Esophagus (tissue), 2 donors: ENCODE results near the gene CEACAM8. TPM values are rescaled to one million over a fixed set of nuclear protein-coding genes. Genes with fewer than 3 reads are reported as not detected.
"Not testable (repeated sequence)": the region's sequence is repeated elsewhere in the genome, so short reads cannot be mapped to it uniquely, and the experiment has no call there.

ENCODE experiments used
- H3K27ac ChIP-seq, 2 donors: one replicate each; pipeline ENCODE4 v1.5.1; 2013; ENCODE audit warnings: low read depth in 2 of 2, mild to moderate bottlenecking in 2 of 2, inconsistent platforms in 1 of 2, low read length in 1 of 2, moderate library complexity in 1 of 2
- H3K27me3 ChIP-seq, 2 donors: one replicate each; pipeline ENCODE4 v1.6.1; 2013; ENCODE audit warnings: low read length in 2 of 2, control low read depth in 1 of 2, mild to moderate bottlenecking in 1 of 2; ENCODE audit not compliant: insufficient read depth in 2 of 2, control insufficient read depth in 1 of 2
- H3K36me3 ChIP-seq, 2 donors: one replicate each; pipeline ENCODE4 v1.6.1; 2013; ENCODE audit warnings: low read length in 1 of 2; ENCODE audit not compliant: control insufficient read depth in 2 of 2, insufficient read depth in 2 of 2
- H3K4me1 ChIP-seq, 2 donors: one replicate each; pipeline ENCODE4 v1.6.1; 2013; ENCODE audit warnings: low read length in 1 of 2; ENCODE audit not compliant: control insufficient read depth in 2 of 2, insufficient read depth in 2 of 2
- H3K4me3 ChIP-seq, 2 donors: one replicate each; pipeline ENCODE4 v1.5.1; 2013; ENCODE audit warnings: low read length in 2 of 2, mild to moderate bottlenecking in 2 of 2, low read depth in 1 of 2, moderate library complexity in 1 of 2
- H3K9me3 ChIP-seq, 2 donors: one replicate each; pipeline ENCODE4 v1.6.1; 2013; ENCODE audit warnings: mild to moderate bottlenecking in 2 of 2, low read depth in 1 of 2, low read length in 1 of 2, moderate library complexity in 1 of 2; ENCODE audit not compliant: control insufficient read depth in 2 of 2, insufficient read depth in 1 of 2
- WGBS, 2 donors: extraction: QIAGEN DNeasy Blood & Tissue Kit; methylation state at CpG; one replicate each; pipeline ENCODE4 v1.1.7; 2013; 5-methylcytosine and 5-hydroxymethylcytosine counted together
- polyA plus RNA-seq, 2 donors: library from polyadenylated mRNA; stranded (reverse); fragments of 200-250 nt; gene quantifications; one replicate each; pipeline ENCODE4 v1.2.3, GENCODE V29; 2013
- donor health status: healthy with polysubstance abuse.
- donor health status: Bipolar disorder and iron deficiency.

CEACAM8 gene
- polyA plus RNA-seq, 2 donors = not detected

DNA sequence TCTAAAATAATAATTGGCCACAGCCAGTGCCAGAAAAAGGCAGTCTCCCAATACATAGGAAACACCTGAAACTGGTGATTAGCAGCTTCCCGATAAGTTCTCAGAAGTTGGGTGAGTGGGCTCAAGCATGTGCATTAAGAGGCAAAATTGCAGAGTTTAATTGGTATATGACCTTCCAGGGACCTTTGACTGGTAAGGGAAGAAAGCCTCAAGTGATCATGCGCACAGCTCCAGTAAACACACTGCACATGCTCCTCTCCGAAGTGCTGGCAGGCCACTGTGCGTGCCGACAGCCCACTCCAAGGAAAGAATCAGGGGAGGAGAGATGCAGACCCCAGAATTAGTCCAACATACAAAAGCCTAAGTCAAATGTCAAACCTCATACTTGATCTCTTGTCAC lies 18.9 kb upstream of the CEACAM8 start:
- H3K27ac ChIP-seq = no peak overlapping the region
- H3K36me3 ChIP-seq = no peaks in the 10 kb centered on the region
- H3K9me3 ChIP-seq = no peaks in the 10 kb centered on the region
- no peaks in the 10 kb centered on the region for H3K27me3 ChIP-seq
- H3K4me1 ChIP-seq = no peaks in the 10 kb centered on the region
- no peak overlapping the region for H3K4me3 ChIP-seq
- 53 to 61% methylated on average over 5 of the region's 5 CpGs for WGBS, 2 donors

DNA sequence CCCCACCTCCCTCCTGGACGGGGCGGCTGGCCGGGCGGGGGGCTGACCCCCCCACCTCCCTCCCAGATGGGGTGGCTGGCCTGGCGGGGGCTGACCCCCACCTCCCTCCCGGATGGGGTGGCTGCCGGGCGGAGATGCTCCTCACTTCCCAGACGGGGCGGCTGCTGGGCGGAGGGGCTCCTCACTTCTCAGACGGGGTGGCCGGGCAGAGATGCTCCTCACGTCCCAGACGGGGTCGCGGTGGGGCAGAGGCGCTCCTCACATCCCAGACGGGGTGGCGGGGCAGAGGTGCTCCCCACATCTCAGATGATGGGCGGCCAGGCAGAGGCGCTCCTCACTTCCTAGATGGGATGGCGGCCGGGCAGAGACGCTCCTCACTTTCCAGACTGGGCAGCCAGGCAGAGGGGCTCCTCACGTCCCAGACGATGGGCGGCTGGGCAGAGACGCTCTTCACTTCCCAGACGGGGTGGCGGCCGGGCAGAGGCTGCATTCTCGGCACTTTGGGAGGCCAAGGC lies 15.7 kb upstream of the CEACAM8 start:
- not testable (repeated sequence) for H3K4me3 ChIP-seq, H3K36me3 ChIP-seq, H3K4me1 ChIP-seq, H3K27me3 ChIP-seq, H3K27ac ChIP-seq, H3K9me3 ChIP-seq
- WGBS, 2 donors = 93 to 94% methylated on average over 21 to 33 of the region's 33 CpGs

DNA sequence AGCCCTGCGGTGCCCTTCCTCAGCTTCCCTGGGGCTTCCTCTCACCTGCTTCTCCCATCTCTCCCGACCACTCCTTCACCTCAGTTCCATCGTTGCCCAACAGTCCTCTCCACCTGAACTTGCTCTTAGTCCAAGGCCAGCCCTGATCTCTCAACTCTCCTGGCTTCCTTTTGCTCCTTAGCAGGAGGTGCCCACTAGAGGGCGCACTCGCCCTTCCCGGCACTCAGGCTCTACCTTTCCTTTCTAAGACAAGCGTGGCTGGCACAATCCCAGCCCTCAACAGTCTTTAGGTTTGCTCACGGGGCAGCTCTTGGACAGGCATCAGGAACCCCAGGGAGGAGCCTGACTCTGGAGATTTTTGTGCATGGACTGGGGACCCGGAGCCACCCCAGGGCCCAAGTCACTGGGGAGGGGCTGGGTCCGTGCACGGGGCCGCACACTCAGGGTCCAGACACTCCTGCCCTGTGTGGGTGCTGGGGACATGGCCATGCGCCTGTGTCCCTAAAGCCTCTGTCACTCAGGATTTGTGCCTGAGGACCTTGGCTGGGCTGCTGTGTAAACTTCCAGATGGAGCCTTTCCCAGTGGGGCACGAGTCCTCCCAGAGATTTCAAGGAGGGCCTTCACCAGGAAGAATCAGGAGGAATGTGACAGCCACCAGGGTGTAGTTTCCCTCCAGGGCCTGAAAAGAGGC lies 12.1 kb upstream of the CEACAM8 start:
- Histone ChIP-seq H3K36me3 (no peaks in the 10 kb centered on the region), H3K27ac (no peak overlapping the region), H3K4me3 (no peak overlapping the region), H3K4me1 (peaks cover 0 to 3% of the 10 kb centered on the region in 2 donors), H3K27me3 (no peaks in the 10 kb centered on the region), H3K9me3 (peaks cover 0 to 2% of the 10 kb centered on the region in 2 donors)
- WGBS, 2 donors = 19 to 24% methylated on average over 14 of the region's 14 CpGs

DNA sequence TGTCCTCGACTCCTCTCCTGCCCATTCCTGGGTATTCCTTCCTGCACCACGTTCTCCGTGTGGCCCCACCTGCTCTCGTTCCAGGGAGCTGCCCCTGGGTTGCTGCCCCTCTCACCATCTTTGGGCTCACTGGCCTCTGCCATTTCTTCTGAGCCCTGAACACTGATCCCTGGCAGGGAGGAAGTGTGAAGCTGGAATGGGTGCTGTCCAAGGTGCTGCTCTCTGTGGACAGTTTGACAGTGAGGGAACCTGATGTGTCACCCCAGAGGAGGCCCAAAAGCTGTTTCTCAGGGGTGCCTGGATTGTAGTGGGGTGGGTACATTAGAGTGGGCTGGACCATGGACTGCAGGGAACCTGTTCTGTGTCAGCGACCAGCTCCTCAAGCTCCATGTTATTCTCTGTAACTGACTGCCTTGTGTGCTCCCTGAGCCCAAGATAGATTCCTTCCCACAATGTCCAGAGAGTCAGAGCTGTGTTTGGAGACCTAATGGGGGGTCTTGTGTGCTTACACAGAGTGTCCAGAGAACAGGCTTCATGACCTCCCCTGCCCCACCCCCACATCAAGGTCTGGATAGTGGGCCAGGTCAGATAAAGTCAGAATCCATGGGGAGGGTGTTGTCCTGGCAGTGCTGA lies 7.2 kb upstream of the CEACAM8 start:
- H3K27ac ChIP-seq = no peak overlapping the region
- H3K9me3 ChIP-seq = peaks cover 0 to 2% of the 10 kb centered on the region in 2 donors
- H3K36me3 ChIP-seq = no peaks in the 10 kb centered on the region
- no peak overlapping the region for H3K4me3 ChIP-seq
- peaks cover 0 to 2% of the 10 kb centered on the region in 2 donors for H3K4me1 ChIP-seq
- 26 to 27% methylated on average over 5 of the region's 5 CpGs for WGBS, 2 donors
- H3K27me3 ChIP-seq = no peaks in the 10 kb centered on the region

DNA sequence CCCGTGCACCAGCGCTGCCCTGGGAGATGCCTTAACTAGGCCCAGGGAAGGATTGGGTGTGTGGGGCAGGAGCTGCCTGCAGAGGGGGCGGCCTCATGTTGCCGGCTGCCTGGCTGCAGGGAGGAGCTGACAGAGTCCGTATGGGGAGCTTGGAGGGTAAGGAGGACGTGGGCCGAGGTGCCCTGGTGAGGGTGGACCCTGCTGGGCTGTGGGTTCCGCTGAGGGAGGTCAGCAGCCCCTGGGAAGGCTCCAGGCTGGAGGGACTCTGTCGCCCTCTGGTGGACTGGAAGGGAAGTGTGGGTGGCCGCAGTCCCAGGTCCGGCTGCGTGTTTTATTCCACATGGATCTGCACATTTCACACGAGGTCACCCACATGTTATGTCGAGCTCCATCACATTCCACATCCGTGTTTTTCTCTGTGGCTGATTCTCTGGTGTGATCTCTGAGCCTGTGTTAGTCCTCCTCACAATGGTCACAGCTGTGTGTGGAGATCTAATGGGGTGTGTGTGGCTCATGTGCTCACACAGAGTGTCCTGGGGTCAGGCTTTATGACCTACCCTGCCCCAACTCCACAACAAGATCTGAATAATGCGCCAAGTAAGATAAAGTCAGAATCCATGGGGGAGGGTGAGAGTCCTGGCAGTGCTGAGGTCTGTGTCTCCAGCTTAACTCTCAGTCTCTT lies 1.8 kb upstream of the CEACAM8 start:
- Histone ChIP-seq H3K36me3 (no peaks in the 10 kb centered on the region), H3K9me3 (no peaks in the 10 kb centered on the region), H3K4me3 (no peak overlapping the region), H3K27me3 (no peaks in the 10 kb centered on the region), H3K27ac (no peak overlapping the region), H3K4me1 (no peaks in the 10 kb centered on the region)
- 17 to 19% methylated on average over 16 of the region's 16 CpGs for WGBS, 2 donors

DNA sequence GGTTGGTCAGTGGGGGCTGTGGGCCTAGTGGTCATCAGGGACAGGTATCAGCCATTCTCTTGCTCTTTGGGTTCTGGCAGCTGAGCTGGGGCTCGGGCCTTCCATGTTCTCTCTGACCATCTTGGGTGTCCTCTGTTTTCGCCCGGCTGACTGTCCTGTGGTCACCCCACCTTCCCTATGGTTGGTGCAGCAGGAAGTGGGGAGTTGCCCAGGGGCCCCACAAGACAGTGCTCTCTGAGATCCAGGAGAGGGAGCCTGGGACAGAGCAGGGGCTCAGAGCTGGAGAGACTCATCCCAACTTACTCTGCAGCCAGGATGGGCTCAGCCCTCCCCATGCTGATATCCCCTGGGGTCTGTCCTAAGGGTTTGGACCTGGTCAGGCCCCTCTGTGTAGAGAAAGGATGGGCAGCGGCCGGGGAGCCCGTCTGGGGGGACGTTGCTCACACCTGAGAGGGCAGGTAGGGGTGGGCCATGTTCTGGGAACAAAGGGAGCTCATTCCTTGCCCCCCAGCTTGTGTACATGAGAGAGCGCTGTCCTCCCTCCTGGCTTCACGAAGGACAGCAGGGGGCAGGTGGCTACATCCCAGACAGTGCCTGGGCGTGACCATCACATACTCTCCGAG lies 937 bp upstream of the CEACAM8 start:
- WGBS, 2 donors = 68 to 78% methylated on average over 11 of the region's 11 CpGs
- H3K27ac ChIP-seq = no peak overlapping the region
- H3K27me3 ChIP-seq = no peaks in the 10 kb centered on the region
- H3K4me3 ChIP-seq = no peak overlapping the region
- no peaks in the 10 kb centered on the region for H3K36me3 ChIP-seq
- H3K9me3 ChIP-seq = no peaks in the 10 kb centered on the region
- no peaks in the 10 kb centered on the region for H3K4me1 ChIP-seq

DNA sequence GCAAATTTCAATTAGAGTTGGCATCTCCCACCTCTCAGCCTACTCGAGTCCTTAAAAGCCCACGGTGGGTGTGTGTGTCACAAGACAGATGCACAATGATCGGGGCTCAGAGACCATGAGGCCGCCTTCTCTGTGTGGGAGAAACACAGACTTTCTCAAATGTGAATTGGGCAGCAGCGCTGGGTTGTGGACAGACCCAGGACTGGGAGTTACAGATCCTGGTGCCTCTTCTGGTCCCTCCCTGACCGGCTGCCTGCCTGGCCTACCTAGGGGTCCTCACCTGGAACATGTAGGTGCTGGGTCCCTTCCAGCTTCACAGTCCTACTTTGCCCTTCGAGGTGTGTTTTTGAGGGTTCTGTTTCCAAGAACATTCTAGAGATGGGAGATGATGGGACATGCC lies 4.9 kb downstream of the CEACAM8 start:
- Histone ChIP-seq H3K27me3 (no peaks in the 10 kb centered on the region), H3K27ac (no peak overlapping the region), H3K9me3 (no peaks in the 10 kb centered on the region), H3K4me1 (no peaks in the 10 kb centered on the region), H3K4me3 (no peak overlapping the region), H3K36me3 (no peaks in the 10 kb centered on the region)
- 81 to 85% methylated on average over 7 of the region's 7 CpGs for WGBS, 2 donors

DNA sequence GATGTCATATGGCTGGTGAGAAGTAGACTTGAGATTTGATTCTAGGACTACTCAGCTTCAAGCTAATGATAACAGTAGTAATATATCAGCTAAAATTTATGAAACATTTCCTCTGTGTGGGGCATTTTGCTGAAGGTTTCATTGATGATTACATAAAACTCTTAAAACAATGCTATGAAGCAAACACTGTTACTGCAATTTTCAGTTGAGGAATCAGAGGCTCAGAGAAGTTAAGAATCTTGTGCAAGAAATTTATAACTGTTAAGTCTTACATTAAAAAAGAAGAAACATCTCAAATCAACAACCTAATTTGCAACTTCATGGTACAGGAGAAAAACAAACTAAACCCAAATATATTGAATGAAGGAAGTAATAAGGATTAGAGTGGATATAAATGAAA lies 10.3 kb downstream of the CEACAM8 start:
- Histone ChIP-seq H3K36me3 (no peaks in the 10 kb centered on the region), H3K27ac (no peak overlapping the region), H3K9me3 (no peaks in the 10 kb centered on the region), H3K27me3 (no peaks in the 10 kb centered on the region), H3K4me3 (no peak overlapping the region), H3K4me1 (no peaks in the 10 kb centered on the region)

DNA sequence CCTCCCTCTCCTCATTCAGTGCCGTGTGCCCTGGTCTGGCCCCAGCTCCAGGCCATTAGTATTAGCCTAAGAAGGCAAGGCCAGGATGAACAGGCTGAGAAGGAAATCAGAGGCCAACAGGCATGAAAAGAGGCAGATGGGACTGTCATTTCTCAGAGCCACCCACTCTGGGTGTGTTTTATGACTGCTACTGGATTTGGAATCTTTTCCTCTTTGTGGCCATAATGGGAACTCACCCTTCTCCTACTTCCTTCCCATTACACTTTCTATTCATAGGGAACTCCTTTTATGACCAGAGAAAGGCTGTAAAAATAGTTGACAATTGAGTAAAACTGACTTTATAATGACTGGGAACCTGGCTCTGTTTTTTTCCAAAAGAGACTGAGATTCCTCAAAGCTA lies 17.7 kb downstream of the CEACAM8 start:
- no peak overlapping the region for H3K27ac ChIP-seq
- H3K4me3 ChIP-seq = no peak overlapping the region
- no peaks in the 10 kb centered on the region for H3K9me3 ChIP-seq
- H3K27me3 ChIP-seq = no peaks in the 10 kb centered on the region
- H3K36me3 ChIP-seq = no peaks in the 10 kb centered on the region
- no peaks in the 10 kb centered on the region for H3K4me1 ChIP-seq
- 62 to 81% methylated on average over 1 of the region's 1 CpG for WGBS, 2 donors
